ENCODE data around the gene STOML2. TPM values are rescaled to one million over a fixed set of nuclear protein-coding genes. Genes with fewer than 3 reads are reported as not detected.

The STOML2 gene
- total and polyA plus RNA-seq, 9 of the 15 experiments (the other 6 are each of a cell fraction or from before 2014, with no cell fraction given): 110 to 220 (median 174) TPM

GRCh38 chr9:35067056-35067455, 35.9 kb downstream of the STOML2 start:
- Histone ChIP-seq H3K36me3 (ENCODE audit: control insufficient read depth, insufficient read depth, low read length) (peaks cover 88% of the 10 kb centered on the region), H3K9me3 (replicated peaks; ENCODE audit: control insufficient read depth, insufficient read depth, low read depth, low read length) (no peaks in the 10 kb centered on the region), H3K4me2 (ENCODE audit: insufficient read depth, low read length) (no peak overlapping the region), H3K4me1 (replicated peaks in 1 of 2; ENCODE audit: control insufficient read depth in 2 of 2, insufficient read depth in 2 of 2, low read length in 2 of 2) (peaks cover 5 to 15% of the 10 kb centered on the region in 2 experiments; a peak in 3 of 5 replicates), H3K27ac (ENCODE audit: extremely low read depth, low read depth, low read length) (no peak overlapping the region), H3K27me3 (ENCODE audit: control insufficient read depth in 2 of 2, insufficient read depth in 2 of 2, low read length in 2 of 2) (no peaks in the 10 kb centered on the region), H3K79me2 (ENCODE audit: control insufficient read depth, insufficient read depth, low read length) (peaks cover 56% of the 10 kb centered on the region), H3K9ac (ENCODE audit: insufficient read depth in 1 of 2, low read depth in 2 of 2, low read length in 2 of 2) (no peak overlapping the region), H4K20me1 (replicated peaks; ENCODE audit: control insufficient read depth, insufficient read depth, low read length) (peaks cover 33% of the 10 kb centered on the region), H3K4me3 (no peak overlapping the region), H2AFZ (ENCODE audit: low read depth, low read length) (no peak overlapping the region), H3K9me1 (ENCODE audit: control insufficient read depth, insufficient read depth, low read length) (no peaks in the 10 kb centered on the region)
- DNase-seq (ENCODE audit: extremely low read depth in 1 of 4, low spot score in 3 of 4): no peak
- in situ Hi-C loops (cut with MboI) (no loop called here), intact Hi-C loops (cut with micrococcal nuclease) (no loop called here)
- BruUV-seq (replicated peaks): no TSS peak
- POLR2A ChIA-PET: interaction anchor here (0.9 to 1.1 kb wide), 2 partner anchors 10 to 13 kb away, joined by 3 read pairs; partner anchors contain the start of gene FANCG
- no peak for ATAC-seq
- TF ChIP-seq BDP1 (IDR thresholded peaks at IDR 0.05; ENCODE audit: insufficient read depth, insufficient read length) (no peak), POU5F1 (IDR thresholded peaks at IDR 0.05; ENCODE audit: borderline replicate concordance, low read depth, low read length, partially characterized antibody) (no peak)
- no peak for FAIRE-seq
- CTCF ChIA-PET (ENCODE audit: low intra/inter-chr PET ratio): no interaction called here
- 100% methylated on average over 1 of the region's 1 CpG for WGBS (ENCODE audit: insufficient coverage, low coverage, missing lambda C conversion rate)

GRCh38 chr9:35060548-35061207, 42.3 kb downstream of the STOML2 start:
- Histone ChIP-seq H3K4me2 (ENCODE audit: insufficient read depth, low read length) (no peak overlapping the region), H3K79me2 (ENCODE audit: control insufficient read depth, insufficient read depth, low read length) (no peaks in the 10 kb centered on the region; the same call in 2 of the 3 replicates), H3K27ac (ENCODE audit: extremely low read depth, low read depth, low read length) (no peak overlapping the region), H3K9me3 (replicated peaks; ENCODE audit: control insufficient read depth, insufficient read depth, low read depth, low read length) (no peaks in the 10 kb centered on the region), H3K36me3 (ENCODE audit: control insufficient read depth, insufficient read depth, low read length) (peaks cover 97% of the 10 kb centered on the region), H3K27me3 (ENCODE audit: control insufficient read depth in 2 of 2, insufficient read depth in 2 of 2, low read length in 2 of 2) (no peaks in the 10 kb centered on the region), H2AFZ (ENCODE audit: low read depth, low read length) (no peak overlapping the region), H3K4me1 (replicated peaks in 1 of 2; ENCODE audit: control insufficient read depth in 2 of 2, insufficient read depth in 2 of 2, low read length in 2 of 2) (no peaks in the 10 kb centered on the region), H3K4me3 (no peak overlapping the region), H4K20me1 (replicated peaks; ENCODE audit: control insufficient read depth, insufficient read depth, low read length) (no peaks in the 10 kb centered on the region), H3K9me1 (ENCODE audit: control insufficient read depth, insufficient read depth, low read length) (no peaks in the 10 kb centered on the region), H3K9ac (ENCODE audit: insufficient read depth in 1 of 2, low read depth in 2 of 2, low read length in 2 of 2) (no peak overlapping the region)
- POLR2A ChIA-PET: interaction anchor here (0.6 to 4.9 kb wide), 4 partner anchors 9 to 76 kb away, joined by 3 to 32 read pairs (median 17); partner anchors contain the start of gene VCP
- no TSS peak for BruUV-seq (replicated peaks)
- DNase-seq (ENCODE audit: extremely low read depth in 1 of 4, low spot score in 3 of 4) (no peak), ATAC-seq (no peak), FAIRE-seq (no peak)
- 90% methylated on average over 10 of the region's 11 CpGs for WGBS (ENCODE audit: insufficient coverage, low coverage, missing lambda C conversion rate)
- intact Hi-C loops (cut with micrococcal nuclease): no loop called here
- CTCF ChIA-PET (ENCODE audit: low intra/inter-chr PET ratio): no interaction called here
- in situ Hi-C loops (cut with MboI): no loop called here
- no peak for TF ChIP-seq PPARD (CRISPR knock-in tag; IDR thresholded peaks at IDR 0.05)
- no peak for TF ChIP-seq ZEB2 (IDR thresholded peaks at IDR 0.05)
- TF ChIP-seq NR2F6 (CRISPR knock-in tag; IDR thresholded peaks at IDR 0.05): no peak
- no peak for TF ChIP-seq DACH1 (IDR thresholded peaks at IDR 0.05; ENCODE audit: partially characterized antibody)
- no peak for TF ChIP-seq RBM15 (IDR thresholded peaks at IDR 0.05; ENCODE audit: insufficient read depth, low read length)
- TF ChIP-seq ZFP1 (CRISPR knock-in tag; IDR thresholded peaks at IDR 0.05): no peak
- TF ChIP-seq SMAD4 (CRISPR knock-in tag; conservative IDR thresholded peaks at IDR 0.05): no peak
- no peak for TF ChIP-seq KDM5B (IDR thresholded peaks at IDR 0.05; ENCODE audit: insufficient replicate concordance, low read depth, low read length)
- no peak for TF ChIP-seq MTF1 (CRISPR knock-in tag; IDR thresholded peaks at IDR 0.05; ENCODE audit: borderline replicate concordance)
- TF ChIP-seq NUFIP1 (IDR thresholded peaks at IDR 0.05; ENCODE audit: partially characterized antibody): no peak
- TF ChIP-seq, protein P1, sequence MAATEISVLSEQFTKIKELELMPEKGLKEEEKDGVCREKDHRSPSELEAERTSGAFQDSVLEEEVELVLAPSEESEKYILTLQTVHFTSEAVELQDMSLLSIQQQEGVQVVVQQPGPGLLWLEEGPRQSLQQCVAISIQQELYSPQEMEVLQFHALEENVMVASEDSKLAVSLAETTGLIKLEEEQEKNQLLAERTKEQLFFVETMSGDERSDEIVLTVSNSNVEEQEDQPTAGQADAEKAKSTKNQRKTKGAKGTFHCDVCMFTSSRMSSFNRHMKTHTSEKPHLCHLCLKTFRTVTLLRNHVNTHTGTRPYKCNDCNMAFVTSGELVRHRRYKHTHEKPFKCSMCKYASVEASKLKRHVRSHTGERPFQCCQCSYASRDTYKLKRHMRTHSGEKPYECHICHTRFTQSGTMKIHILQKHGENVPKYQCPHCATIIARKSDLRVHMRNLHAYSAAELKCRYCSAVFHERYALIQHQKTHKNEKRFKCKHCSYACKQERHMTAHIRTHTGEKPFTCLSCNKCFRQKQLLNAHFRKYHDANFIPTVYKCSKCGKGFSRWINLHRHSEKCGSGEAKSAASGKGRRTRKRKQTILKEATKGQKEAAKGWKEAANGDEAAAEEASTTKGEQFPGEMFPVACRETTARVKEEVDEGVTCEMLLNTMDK (IDR thresholded peaks at IDR 0.05; ENCODE audit: borderline replicate concordance, insufficient read depth, low read depth, low read length, poor library complexity, severe bottlenecking): no peak
